MM.1S (cell line): Measurements from ENCODE around the gene YIPF6.
"Not testable (repeated sequence)": the region's sequence is repeated elsewhere in the genome, so short reads cannot be mapped to it uniquely, and the experiment has no call there.

Source experiments
- DNase-seq: peaks from one replicate; pipeline ENCODE4 v3.0.0-alpha.2; 2015
- H2AFZ ChIP-seq: fragments of 300-600 bp; sonication (generic); 2 replicates; pipeline ENCODE4 v1.6.0; 2016; ENCODE audit warnings: antibody characterized with exemption, low read length
- H3F3A ChIP-seq: fragments of 300-600 bp; sonication (generic); 2 replicates; pipeline ENCODE4 v1.6.1; 2016; ENCODE audit warnings: mild to moderate bottlenecking, antibody characterized with exemption, low read length, moderate library complexity, mixed read lengths; ENCODE audit not compliant: insufficient read depth
- H3K27ac ChIP-seq: fragments of 300-600 bp; sonication (generic); 2 replicates; pipeline ENCODE4 v1.5.1; 2016; ENCODE audit warnings: mild to moderate bottlenecking, low read length
- H3K27me3 ChIP-seq: fragments of 300-600 bp; sonication (generic); replicated peaks from 2 replicates; pipeline ENCODE4 v1.6.0; 2016; ENCODE audit warnings: low read length; ENCODE audit not compliant: insufficient read depth
- H3K36me3 ChIP-seq: fragments of 300-600 bp; sonication (generic); replicated peaks from 2 replicates; pipeline ENCODE4 v1.6.1; 2016; ENCODE audit warnings: mild to moderate bottlenecking, low read length, mixed read lengths; ENCODE audit not compliant: insufficient read depth
- H3K4me1 ChIP-seq: fragments of 300-600 bp; sonication (generic); 2 replicates; pipeline ENCODE4 v1.6.1; 2016; ENCODE audit warnings: low read length, mixed read lengths
- H3K4me2 ChIP-seq: fragments of 300-600 bp; sonication (generic); 2 replicates; pipeline ENCODE4 v1.6.0; 2016; ENCODE audit warnings: low read depth, low read length
- H3K4me3 ChIP-seq: fragments of 300-600 bp; sonication (generic); 2 replicates; pipeline ENCODE4 v1.5.1; 2016; ENCODE audit warnings: low read length, mixed read lengths
- H3K79me2 ChIP-seq: fragments of 300-600 bp; sonication (generic); 2 replicates; pipeline ENCODE4 v1.6.1; 2016; ENCODE audit warnings: mixed run types, low read length, mixed read lengths
- H3K9ac ChIP-seq: fragments of 300-600 bp; sonication (generic); 2 replicates; pipeline ENCODE4 v1.6.1; 2016; ENCODE audit warnings: low read length, mixed read lengths
- H3K9me2 ChIP-seq: fragments of 300-600 bp; sonication (generic); replicated peaks from 2 replicates; pipeline ENCODE4 v1.6.1; 2016; ENCODE audit warnings: mild to moderate bottlenecking, low read length, mixed read lengths; ENCODE audit not compliant: insufficient read depth
- H3K9me3 ChIP-seq: fragments of 300-600 bp; sonication (generic); replicated peaks from 2 replicates; pipeline ENCODE4 v1.6.1; 2016; ENCODE audit warnings: mild to moderate bottlenecking, low read length, mixed read lengths; ENCODE audit not compliant: insufficient read depth
- H4K20me1 ChIP-seq: fragments of 300-600 bp; sonication (generic); 2 replicates; pipeline ENCODE4 v1.6.1; 2016; ENCODE audit warnings: mild to moderate bottlenecking, low read length, moderate library complexity, mixed read lengths; ENCODE audit not compliant: insufficient read depth
- EZH2 ChIP-seq: fragments of 300-600 bp; sonication (generic); optimal IDR thresholded peaks from 2 replicates; pipeline ENCODE3; 2017; ENCODE audit warnings: low read depth, mild to moderate bottlenecking, antibody characterized with exemption, low read length, mixed read lengths
- EZH2phosphoT487 ChIP-seq: fragments of 300-600 bp; sonication (generic); IDR thresholded peaks from 2 replicates; pipeline ENCODE4 v1.6.1; 2018; ENCODE audit warnings: antibody characterized with exemption, low read length
- TF ChIP-seq, protein P1 (sequence below): fragments of 300-600 bp; sonication (generic); IDR thresholded peaks from 2 replicates; pipeline ENCODE4 v1.5.1; 2016; ENCODE audit warnings: antibody characterized with exemption, low read length, mixed read lengths

YIPF6 gene

DNA sequence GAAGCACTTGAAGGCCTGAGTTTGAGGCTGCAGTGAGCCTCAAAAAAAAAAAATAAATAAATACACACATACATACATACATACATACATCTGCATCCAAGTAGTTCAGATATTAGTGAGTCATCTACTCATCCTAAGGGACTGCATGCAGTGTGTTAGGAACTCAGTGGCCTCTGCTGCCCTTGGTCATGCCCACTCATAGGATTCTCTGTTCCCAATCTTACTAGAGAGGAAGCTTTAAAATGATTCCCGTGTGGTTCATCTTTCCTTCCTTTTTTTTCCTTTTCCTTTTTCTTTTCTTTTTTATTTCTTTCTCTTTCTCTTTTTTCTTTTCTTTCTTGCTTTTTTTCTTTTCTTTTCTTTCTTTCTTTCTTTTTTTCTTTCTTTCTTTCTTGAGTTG lies 10.9 kb upstream of the YIPF6 start:
- no peaks in the 10 kb centered on the region for H3K4me1 ChIP-seq
- TF ChIP-seq EZH2phosphoT487 = no peak
- no peak for TF ChIP-seq EZH2
- TF ChIP-seq, protein P1, sequence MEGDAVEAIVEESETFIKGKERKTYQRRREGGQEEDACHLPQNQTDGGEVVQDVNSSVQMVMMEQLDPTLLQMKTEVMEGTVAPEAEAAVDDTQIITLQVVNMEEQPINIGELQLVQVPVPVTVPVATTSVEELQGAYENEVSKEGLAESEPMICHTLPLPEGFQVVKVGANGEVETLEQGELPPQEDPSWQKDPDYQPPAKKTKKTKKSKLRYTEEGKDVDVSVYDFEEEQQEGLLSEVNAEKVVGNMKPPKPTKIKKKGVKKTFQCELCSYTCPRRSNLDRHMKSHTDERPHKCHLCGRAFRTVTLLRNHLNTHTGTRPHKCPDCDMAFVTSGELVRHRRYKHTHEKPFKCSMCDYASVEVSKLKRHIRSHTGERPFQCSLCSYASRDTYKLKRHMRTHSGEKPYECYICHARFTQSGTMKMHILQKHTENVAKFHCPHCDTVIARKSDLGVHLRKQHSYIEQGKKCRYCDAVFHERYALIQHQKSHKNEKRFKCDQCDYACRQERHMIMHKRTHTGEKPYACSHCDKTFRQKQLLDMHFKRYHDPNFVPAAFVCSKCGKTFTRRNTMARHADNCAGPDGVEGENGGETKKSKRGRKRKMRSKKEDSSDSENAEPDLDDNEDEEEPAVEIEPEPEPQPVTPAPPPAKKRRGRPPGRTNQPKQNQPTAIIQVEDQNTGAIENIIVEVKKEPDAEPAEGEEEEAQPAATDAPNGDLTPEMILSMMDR = no peak
- no peaks in the 10 kb centered on the region for H3K9me2 ChIP-seq
- no peak overlapping the region for H2AFZ ChIP-seq
- no peaks in the 10 kb centered on the region for H3F3A ChIP-seq
- H3K9ac ChIP-seq = no peak overlapping the region
- no peaks in the 10 kb centered on the region for H3K9me3 ChIP-seq
- no peak overlapping the region for H3K27ac ChIP-seq
- no peak overlapping the region for H3K4me2 ChIP-seq
- DNase-seq = no peak
- no peaks in the 10 kb centered on the region for H4K20me1 ChIP-seq
- no peaks in the 10 kb centered on the region for H3K27me3 ChIP-seq
- no peak overlapping the region for H3K4me3 ChIP-seq
- no peaks in the 10 kb centered on the region for H3K36me3 ChIP-seq
- no peaks in the 10 kb centered on the region for H3K79me2 ChIP-seq

GRCh38 chrX:68488657-68489056 lies 10.2 kb upstream of the YIPF6 start:
- Histone ChIP-seq H3K9me3 (no peaks in the 10 kb centered on the region), H3K36me3 (no peaks in the 10 kb centered on the region), H3K27ac (no peak overlapping the region), H3K79me2 (no peaks in the 10 kb centered on the region), H3K9ac (no peak overlapping the region), H3K4me2 (no peak overlapping the region), H3K27me3 (no peaks in the 10 kb centered on the region), H3K9me2 (no peaks in the 10 kb centered on the region), H3F3A (no peaks in the 10 kb centered on the region), H3K4me1 (no peaks in the 10 kb centered on the region), H4K20me1 (no peaks in the 10 kb centered on the region), H2AFZ (no peak overlapping the region), H3K4me3 (no peak overlapping the region)
- TF ChIP-seq EZH2phosphoT487 = no peak
- DNase-seq = no peak

- no peak for DNase-seq
- Histone ChIP-seq H3K4me1 (no peaks in the 10 kb centered on the region), H3K27ac (no peak overlapping the region), H3K9me2 (no peaks in the 10 kb centered on the region), H2AFZ (no peak overlapping the region), H3K4me2 (no peak overlapping the region), H4K20me1 (no peaks in the 10 kb centered on the region), H3K79me2 (no peaks in the 10 kb centered on the region), H3K9ac (no peak overlapping the region), H3K4me3 (no peak overlapping the region), H3K36me3 (no peaks in the 10 kb centered on the region), H3K27me3 (no peaks in the 10 kb centered on the region), H3F3A (no peaks in the 10 kb centered on the region), H3K9me3 (no peaks in the 10 kb centered on the region)
- TF ChIP-seq EZH2 = no peak
- TF ChIP-seq EZH2phosphoT487 = no peak
- TF ChIP-seq, protein P1 = no peak; the same call in 1 of the 2 replicates
Measured at GRCh38 chrX:68490644-68491043, 8.2 kb upstream of the YIPF6 start.

- Histone ChIP-seq H3K4me2 (no peak overlapping the region), H3K9me2 (no peaks in the 10 kb centered on the region), H3K4me3 (no peak overlapping the region), H3K36me3 (no peaks in the 10 kb centered on the region), H3K9me3 (no peaks in the 10 kb centered on the region), H3K9ac (no peak overlapping the region), H4K20me1 (no peaks in the 10 kb centered on the region), H3K27me3 (no peaks in the 10 kb centered on the region), H2AFZ (no peak overlapping the region), H3K27ac (no peak overlapping the region), H3F3A (no peaks in the 10 kb centered on the region), H3K4me1 (no peaks in the 10 kb centered on the region), H3K79me2 (no peaks in the 10 kb centered on the region)
- DNase-seq = no peak
- TF ChIP-seq, protein P1 = no peak
- TF ChIP-seq EZH2phosphoT487 (no peak), EZH2 (no peak)
Measured at GRCh38 chrX:68492583-68492982, 6.3 kb upstream of the YIPF6 start.

GRCh38 chrX:68493776-68494175 lies 5.1 kb upstream of the YIPF6 start:
- not testable (repeated sequence) for H3K4me2 ChIP-seq, DNase-seq, H3K4me3 ChIP-seq, H2AFZ ChIP-seq, H3K27me3 ChIP-seq, H3K9me2 ChIP-seq, H3K36me3 ChIP-seq, H3K79me2 ChIP-seq, H3K9me3 ChIP-seq, H3F3A ChIP-seq, H3K4me1 ChIP-seq, H3K9ac ChIP-seq, H4K20me1 ChIP-seq, H3K27ac ChIP-seq
